Tibial nerve (tissue), 4 donors: ENCODE measurements around the gene MAPK4. TPM values are rescaled to one million over a fixed set of nuclear protein-coding genes. Genes with fewer than 3 reads are reported as not detected.

Experiments used
- DNase-seq, 2 donors: peaks; one replicate each; pipeline ENCODE4 v3.0.0-alpha.2; 2019; ENCODE audit warnings: low spot score in 2 of 2
- H3K27ac ChIP-seq, 4 donors: fragments of 200-600 bp; sonication (generic) in 3 of 4; one replicate each; pipeline ENCODE4 v1.5.1; 2017 to 2019; ENCODE audit warnings: mild to moderate bottlenecking in 1 of 4
- H3K27me3 ChIP-seq, 2 donors: fragments of 200-600 bp; sonication (generic) in 1 of 2; one replicate each; pipeline versions ENCODE4 v1.5.1 to v1.6.0; 2017 to 2019
- H3K36me3 ChIP-seq, 3 donors: fragments of 200-600 bp; sonication (generic); one replicate each; pipeline ENCODE4 v1.5.1; 2018 to 2019
- H3K4me1 ChIP-seq, 4 donors: fragments of 200-600 bp; sonication (generic) in 3 of 4; one replicate each; pipeline ENCODE4 v1.5.1; 2017 to 2019
- H3K4me3 ChIP-seq, 4 donors: fragments of 200-600 bp; sonication (generic) in 3 of 4; one replicate each; pipeline ENCODE4 v1.5.1; 2017 to 2019; ENCODE audit warnings: mild to moderate bottlenecking in 1 of 4, moderate library complexity in 1 of 4
- H3K9me3 ChIP-seq, 4 donors: fragments of 200-600 bp; sonication (generic) in 3 of 4; one replicate each; pipeline ENCODE4 v1.5.1; 2017 to 2019
- CTCF ChIP-seq, 5 experiments: fragments of 200-600 bp in 3 of 5; fragments of 450-650 bp in 2 of 5; sonication (generic) in 3 of 5; IDR thresholded peaks; one replicate each; pipeline ENCODE4 v1.5.1; 2016 to 2019; ENCODE audit warnings: antibody characterized with exemption in 5 of 5, mild to moderate bottlenecking in 3 of 5, moderate library complexity in 2 of 5
- EP300 ChIP-seq, 2 donors: sonication (generic); formaldehyde crosslinking; IDR thresholded peaks; one replicate each; pipeline ENCODE4 v1.6.1; 2017; ENCODE audit warnings: antibody characterized with exemption in 2 of 2, mild to moderate bottlenecking in 1 of 2
- POLR2A ChIP-seq, 2 donors: fragments of 450-650 bp; IDR thresholded peaks; one replicate each; pipeline ENCODE4 v1.6.1; 2017; ENCODE audit warnings: antibody characterized with exemption in 2 of 2, mild to moderate bottlenecking in 2 of 2, moderate library complexity in 2 of 2
- WGBS, 2 donors: methylation state at CpG; one replicate each; pipeline ENCODE4 v1.1.5; 2018; 5-methylcytosine and 5-hydroxymethylcytosine counted together
- total RNA-seq, 4 donors: library from RNA; depleted of rRNA; stranded (reverse); fragments of >200 nt; gene quantifications; one replicate each; pipeline ENCODE4 v1.1.0, GENCODE V29; 2016

Gene MAPK4
- total RNA-seq, 4 donors from 2014 or later = 1.4 to 10.8 (median 2.3) TPM

GRCh38 chr18:50707855-50708469, 148.1 kb downstream of the MAPK4 start:
- TF ChIP-seq POLR2A (IDR thresholded peaks at IDR 0.05) (no peak), EP300 (IDR thresholded peaks at IDR 0.05) (peak in 1 of 2 donors; percentile 79), CTCF (IDR thresholded peaks at IDR 0.05) (no peak)
- no peak overlapping the region for H3K4me3 ChIP-seq
- no peaks in the 10 kb centered on the region for H3K27me3 ChIP-seq
- H3K36me3 ChIP-seq = no peaks in the 10 kb centered on the region
- H3K27ac ChIP-seq = peak overlapping the region in 3 of 4 donors; percentile 9 to 60 (median 20)
- peaks cover 0 to 5% (median 0%) of the 10 kb centered on the region in 4 donors for H3K4me1 ChIP-seq
- 18 to 23% methylated on average over 7 of the region's 7 CpGs for WGBS, 2 donors
- DNase-seq = peak in 1 of 2 donors; percentile 45
- H3K9me3 ChIP-seq = no peaks in the 10 kb centered on the region

- no peak overlapping the region for H3K27ac ChIP-seq
- TF ChIP-seq POLR2A (IDR thresholded peaks at IDR 0.05) (no peak), EP300 (IDR thresholded peaks at IDR 0.05) (no peak), CTCF (IDR thresholded peaks at IDR 0.05) (no peak)
- 77 to 78% methylated on average over 7 of the region's 7 CpGs for WGBS, 2 donors
- H3K27me3 ChIP-seq = no peaks in the 10 kb centered on the region
- no peaks in the 10 kb centered on the region for H3K9me3 ChIP-seq
- H3K4me3 ChIP-seq = no peak overlapping the region
- peaks cover 0 to 5% (median 0%) of the 10 kb centered on the region in 4 donors for H3K4me1 ChIP-seq
- no peak for DNase-seq
- H3K36me3 ChIP-seq = no peaks in the 10 kb centered on the region
These were observed 149.3 kb downstream of the MAPK4 start for GRCh38 chr18:50709193-50709592.

- Histone ChIP-seq H3K36me3 (no peaks in the 10 kb centered on the region), H3K4me1 (peaks cover 0 to 5% (median 0%) of the 10 kb centered on the region in 4 donors), H3K4me3 (no peak overlapping the region), H3K9me3 (peaks cover 0 to 13% (median 0%) of the 10 kb centered on the region in 4 donors), H3K27ac (no peak overlapping the region), H3K27me3 (no peaks in the 10 kb centered on the region)
- no peak for DNase-seq
- WGBS, 2 donors = 45 to 50% methylated on average over 5 of the region's 5 CpGs
- no peak for TF ChIP-seq EP300 (IDR thresholded peaks at IDR 0.05)
These were observed 151.5 kb downstream of the MAPK4 start for GRCh38 chr18:50711386-50711785.

- no peaks in the 10 kb centered on the region for H3K4me1 ChIP-seq
- WGBS, 2 donors = 91 to 92% methylated on average over 7 of the region's 7 CpGs
- no peak overlapping the region for H3K4me3 ChIP-seq
- H3K36me3 ChIP-seq = no peaks in the 10 kb centered on the region
- TF ChIP-seq POLR2A (IDR thresholded peaks at IDR 0.05) (no peak), CTCF (IDR thresholded peaks at IDR 0.05) (no peak), EP300 (IDR thresholded peaks at IDR 0.05) (no peak)
- H3K27me3 ChIP-seq = no peaks in the 10 kb centered on the region
- no peak overlapping the region for H3K27ac ChIP-seq
- peaks cover 0 to 17% (median 0%) of the 10 kb centered on the region in 4 donors for H3K9me3 ChIP-seq
- no peak for DNase-seq
These were observed 156.0 kb downstream of the MAPK4 start for GRCh38 chr18:50715919-50716318.

GRCh38 chr18:50716902-50717301, 157.0 kb downstream of the MAPK4 start:
- Histone ChIP-seq H3K9me3 (peaks cover 0 to 17% (median 0%) of the 10 kb centered on the region in 4 donors), H3K36me3 (no peaks in the 10 kb centered on the region), H3K27me3 (no peaks in the 10 kb centered on the region), H3K4me1 (no peaks in the 10 kb centered on the region), H3K4me3 (no peak overlapping the region), H3K27ac (no peak overlapping the region)
- TF ChIP-seq EP300 (IDR thresholded peaks at IDR 0.05) (no peak), CTCF (IDR thresholded peaks at IDR 0.05) (no peak)
- DNase-seq = no peak
- WGBS, 2 donors = 87 to 91% methylated on average over 4 of the region's 4 CpGs
